HFFc6 (cell line): Measurements from ENCODE around the gene SLC7A11. TPM values are rescaled to one million over a fixed set of nuclear protein-coding genes. Genes with fewer than 3 reads are reported as not detected.
A peak's percentile ranks its signal among the peaks of the same experiment; 100 is the strongest.

ENCODE experiments used
- DNase-seq: peaks from one replicate; pipeline ENCODE4 v3.0.0-alpha.2; 2018
- H3K27ac Mint-ChIP-seq: 2 replicates; pipeline ENCODE4 v1.8.0; 2020; ENCODE audit warnings: mild to moderate bottlenecking, mixed read lengths
- H3K27me3 Mint-ChIP-seq: 2 replicates; pipeline ENCODE4 v1.8.0; 2021; ENCODE audit warnings: mild to moderate bottlenecking, moderate library complexity, mixed read lengths; ENCODE audit not compliant: insufficient read depth
- H3K36me3 Mint-ChIP-seq: 2 replicates; pipeline ENCODE4 v1.8.0; 2021; ENCODE audit warnings: low read depth, mixed read lengths
- H3K4me1 Mint-ChIP-seq: 2 replicates; pipeline ENCODE4 v1.8.0; 2020; ENCODE audit warnings: low read depth, mixed read lengths
- H3K4me3 Mint-ChIP-seq: 2 replicates; pipeline ENCODE4 v1.8.0; 2020; ENCODE audit warnings: mild to moderate bottlenecking, moderate library complexity, mixed read lengths
- H3K9me3 Mint-ChIP-seq: 2 replicates; pipeline ENCODE4 v1.8.0; 2020; ENCODE audit warnings: mild to moderate bottlenecking, mixed read lengths
- CTCF ChIP-seq: fragments of 200-600 bp; sonication (generic); IDR thresholded peaks from 2 replicates; pipeline ENCODE4 v1.5.0; 2021; ENCODE audit warnings: antibody characterized with exemption, mild to moderate bottlenecking
- total RNA-seq, 6 experiments: library from RNA; stranded (reverse); fragmentation: NEBNext Ultra II Directional; extraction: Animal tissue kit (Norgen Biotek cat#: 25700); gene quantifications; 2 replicates in 1 of 6; 3 replicates in 5 of 6; pipeline ENCODE4 v1.2.3, GENCODE V29; 2021

Gene SLC7A11
- total RNA-seq, 6 experiments from 2014 or later, result 12.0 to 66.1 (median 54.1) TPM

- no peak for DNase-seq
- no peak for TF ChIP-seq CTCF
- no peaks in the 10 kb centered on the region for H3K27me3 Mint-ChIP-seq
- H3K36me3 Mint-ChIP-seq, result no peaks in the 10 kb centered on the region; the same call in 1 of the 2 replicates
- no peaks in the 10 kb centered on the region for H3K9me3 Mint-ChIP-seq
- H3K4me3 Mint-ChIP-seq, result no peak overlapping the region
- peaks cover 50% of the 10 kb centered on the region for H3K4me1 Mint-ChIP-seq
- H3K27ac Mint-ChIP-seq, result peak overlapping the region; percentile 24; the same call in 1 of the 2 replicates
Measured at GRCh38 chr4:138247643-138248042, 5.5 kb upstream of the SLC7A11 start.

- Mint-ChIP-seq H3K4me1 (peaks cover 61% of the 10 kb centered on the region), H3K27me3 (peaks cover 8% of the 10 kb centered on the region), H3K27ac (peak overlapping the region; percentile 78), H3K4me3 (no peak overlapping the region), H3K9me3 (no peaks in the 10 kb centered on the region; the same call in 1 of the 2 replicates), H3K36me3 (peaks cover 27% of the 10 kb centered on the region; the same call in 1 of the 2 replicates)
- no peak for TF ChIP-seq CTCF
- no peak for DNase-seq
Measured at GRCh38 chr4:138243369-138243768, 1.2 kb upstream of the SLC7A11 start.

- H3K36me3 Mint-ChIP-seq, result peaks cover 27% of the 10 kb centered on the region; the same call in 1 of the 2 replicates
- H3K4me3 Mint-ChIP-seq, result peak overlapping the region; percentile 91
- H3K4me1 Mint-ChIP-seq, result peaks cover 60% of the 10 kb centered on the region
- no peak for TF ChIP-seq CTCF
- H3K9me3 Mint-ChIP-seq, result no peaks in the 10 kb centered on the region; the same call in 1 of the 2 replicates
- peaks cover 8% of the 10 kb centered on the region for H3K27me3 Mint-ChIP-seq
- H3K27ac Mint-ChIP-seq, result peak overlapping the region; percentile 97
- no peak for DNase-seq
Measured at GRCh38 chr4:138242834-138243156, 646 bp upstream of the SLC7A11 start.

GRCh38 chr4:138241281-138242075, 671 bp downstream of the SLC7A11 start:
- H3K36me3 Mint-ChIP-seq, result peaks cover 37% of the 10 kb centered on the region
- H3K9me3 Mint-ChIP-seq, result no peaks in the 10 kb centered on the region; the same call in 1 of the 2 replicates
- peak; percentile 23 for DNase-seq
- H3K4me1 Mint-ChIP-seq, result peaks cover 56% of the 10 kb centered on the region
- TF ChIP-seq CTCF, result no peak
- peak overlapping the region; percentile 91 for H3K4me3 Mint-ChIP-seq
- H3K27me3 Mint-ChIP-seq, result peaks cover 8% of the 10 kb centered on the region
- H3K27ac Mint-ChIP-seq, result peak overlapping the region; percentile 97

- no peak for DNase-seq
- H3K4me3 Mint-ChIP-seq, result peak overlapping the region; percentile 91
- no peak for TF ChIP-seq CTCF
- no peaks in the 10 kb centered on the region; the same call in 1 of the 2 replicates for H3K9me3 Mint-ChIP-seq
- peaks cover 41% of the 10 kb centered on the region for H3K36me3 Mint-ChIP-seq
- H3K27me3 Mint-ChIP-seq, result peaks cover 8% of the 10 kb centered on the region
- peaks cover 76% of the 10 kb centered on the region for H3K4me1 Mint-ChIP-seq
- peak overlapping the region; percentile 97 for H3K27ac Mint-ChIP-seq
Measured at GRCh38 chr4:138239491-138239890, 2.7 kb downstream of the SLC7A11 start.
